Brain pericyte (primary cell): ENCODE data around the gene ADIPOR1.
"Not testable (repeated sequence)": the region's sequence is repeated elsewhere in the genome, so short reads cannot be mapped to it uniquely, and the experiment has no call there.

Source experiments
- DNase-seq: peaks from one replicate; pipeline ENCODE4 v3.0.0-alpha.2; 2012; ENCODE audit warnings: low read depth, low spot score

Gene ADIPOR1

DNA sequence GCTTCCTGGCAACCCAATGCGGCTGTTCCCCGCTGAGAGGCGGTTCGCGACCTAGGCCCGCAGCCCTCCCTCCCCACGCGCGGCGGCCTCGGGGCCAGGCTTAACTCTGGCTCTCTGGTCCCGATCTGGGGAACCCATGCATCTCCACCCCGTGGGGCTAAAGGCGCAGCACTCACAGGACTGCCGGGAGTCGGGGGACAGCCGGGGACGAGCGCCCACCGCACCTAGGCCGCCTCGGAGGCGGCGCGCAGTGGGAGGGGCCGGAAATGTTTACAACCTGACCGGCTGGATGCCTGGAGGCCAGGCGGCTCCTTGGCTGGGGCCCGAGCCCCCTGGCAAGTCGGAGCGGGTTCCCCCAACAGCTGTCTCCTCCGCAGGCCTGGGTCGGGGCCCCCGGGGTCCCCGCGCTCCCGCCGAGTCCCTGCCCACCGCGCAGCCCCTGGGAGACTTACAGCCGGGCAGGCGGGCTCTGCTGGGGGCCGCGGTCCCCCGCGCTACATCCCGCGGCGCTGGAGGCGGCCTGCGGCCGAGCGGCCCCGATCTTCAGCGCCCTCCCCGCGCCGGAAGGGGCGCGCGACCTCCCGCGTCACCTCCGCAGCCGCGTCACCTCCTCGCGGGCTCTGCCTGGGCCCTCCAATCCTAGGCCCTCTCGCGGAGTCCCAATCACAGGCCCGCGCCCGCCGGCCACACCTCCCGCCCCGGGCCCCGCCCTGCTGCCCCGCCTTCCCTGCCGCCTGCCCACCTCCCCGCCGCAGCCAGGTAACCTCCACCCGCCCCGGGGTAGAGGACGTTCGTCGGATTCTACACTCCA, at the start of gene ADIPOR1:
Gene ADIPOR1, minus strand, starts transcription at position 580 of the 811 bp plus-strand sequence. CDS start 7,242 bp downstream, outside the sequence.
- DNase-seq, result peak; percentile 32

DNA sequence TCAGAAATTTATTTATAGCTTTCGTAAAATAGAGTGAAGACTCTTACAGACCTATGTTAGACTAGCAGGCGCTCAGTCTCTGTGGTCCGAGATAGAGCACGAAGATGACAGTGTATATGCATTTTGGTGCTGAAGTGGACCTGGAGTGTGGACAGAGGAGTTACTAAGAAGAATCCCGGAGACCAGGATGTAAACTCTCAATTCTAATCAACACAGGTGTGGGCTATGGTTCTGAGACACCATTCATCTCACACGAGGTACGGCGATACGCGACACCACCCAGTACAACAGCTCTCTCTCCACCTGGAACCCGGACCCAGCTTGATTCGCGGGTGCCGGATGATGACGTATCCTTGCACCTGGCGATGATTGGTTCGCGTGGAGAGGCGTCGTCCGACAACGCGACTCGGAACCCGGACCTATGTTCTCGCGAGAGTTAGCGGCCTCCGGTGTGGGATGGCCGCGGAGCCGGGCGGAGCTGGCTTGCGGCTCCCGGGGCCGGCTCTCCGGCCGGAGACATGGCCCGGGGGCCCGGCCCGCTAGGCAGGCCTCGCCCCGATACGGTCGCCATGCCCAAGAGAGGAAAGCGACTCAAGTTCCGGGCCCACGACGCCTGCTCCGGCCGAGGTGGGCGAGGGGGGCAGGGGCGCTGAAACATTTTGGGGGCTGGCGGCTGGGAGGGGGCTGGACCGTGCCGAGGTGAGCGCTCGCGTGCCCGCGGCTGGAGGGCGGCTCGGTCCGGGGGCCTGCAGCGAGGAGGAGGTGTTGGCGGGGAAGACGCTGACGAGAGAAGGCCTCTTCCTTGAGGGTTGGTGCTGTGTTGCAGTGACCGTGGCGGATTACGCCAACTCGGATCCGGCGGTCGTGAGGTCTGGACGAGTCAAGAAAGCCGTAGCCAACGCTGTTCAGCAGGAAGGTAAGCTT, 49.1 kb upstream of the ADIPOR1 start, which contains the start of gene TMEM183A:
Gene TMEM183A, plus strand, starts transcription at position 427 of the 924 bp plus-strand sequence. Its CDS starts 92 bp downstream, at position 519.
- peak; percentile 89 for DNase-seq

GRCh38 chr1:203005395-203006142, 47.5 kb upstream of the ADIPOR1 start:
- DNase-seq, result not testable (repeated sequence)

DNA sequence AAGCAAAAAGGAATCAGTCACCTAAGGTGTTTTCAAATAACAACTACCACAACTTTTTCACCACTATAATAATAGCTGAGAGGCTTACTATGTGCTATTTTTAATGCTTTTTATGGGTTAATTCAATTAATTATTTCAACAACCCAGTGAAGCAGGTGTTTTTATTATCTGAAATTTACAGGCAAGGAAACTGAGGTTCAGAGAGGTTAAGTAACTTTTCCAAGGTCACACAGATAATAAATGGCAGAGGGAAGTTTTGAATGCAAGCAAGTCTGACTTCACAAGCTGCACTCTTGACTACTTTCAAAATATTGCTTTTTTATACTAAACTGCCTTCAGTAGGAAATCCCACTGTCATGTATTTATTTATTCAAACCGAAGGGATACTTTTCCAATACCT, 44.8 kb upstream of the ADIPOR1 start:
- no peak for DNase-seq

DNA sequence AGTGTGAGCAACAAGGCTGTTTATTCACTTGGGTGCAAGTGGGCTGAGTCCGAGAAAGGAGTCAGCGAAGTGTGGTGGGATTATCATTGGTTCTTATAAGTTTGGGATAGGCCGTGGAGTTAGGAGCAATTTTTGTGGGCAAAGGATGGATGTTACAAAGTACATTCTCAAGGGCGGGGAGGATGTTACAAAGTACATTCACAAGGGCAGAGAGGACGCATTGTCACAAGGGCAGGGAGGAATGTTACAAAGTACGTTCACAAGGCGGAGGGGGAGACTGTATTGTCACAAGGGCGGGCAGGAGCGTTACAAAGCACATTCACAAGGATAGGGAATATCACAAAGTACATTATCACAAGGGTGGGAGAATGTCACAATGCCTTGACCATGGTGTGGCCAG, 43.9 kb upstream of the ADIPOR1 start:
- no peak for DNase-seq

DNA sequence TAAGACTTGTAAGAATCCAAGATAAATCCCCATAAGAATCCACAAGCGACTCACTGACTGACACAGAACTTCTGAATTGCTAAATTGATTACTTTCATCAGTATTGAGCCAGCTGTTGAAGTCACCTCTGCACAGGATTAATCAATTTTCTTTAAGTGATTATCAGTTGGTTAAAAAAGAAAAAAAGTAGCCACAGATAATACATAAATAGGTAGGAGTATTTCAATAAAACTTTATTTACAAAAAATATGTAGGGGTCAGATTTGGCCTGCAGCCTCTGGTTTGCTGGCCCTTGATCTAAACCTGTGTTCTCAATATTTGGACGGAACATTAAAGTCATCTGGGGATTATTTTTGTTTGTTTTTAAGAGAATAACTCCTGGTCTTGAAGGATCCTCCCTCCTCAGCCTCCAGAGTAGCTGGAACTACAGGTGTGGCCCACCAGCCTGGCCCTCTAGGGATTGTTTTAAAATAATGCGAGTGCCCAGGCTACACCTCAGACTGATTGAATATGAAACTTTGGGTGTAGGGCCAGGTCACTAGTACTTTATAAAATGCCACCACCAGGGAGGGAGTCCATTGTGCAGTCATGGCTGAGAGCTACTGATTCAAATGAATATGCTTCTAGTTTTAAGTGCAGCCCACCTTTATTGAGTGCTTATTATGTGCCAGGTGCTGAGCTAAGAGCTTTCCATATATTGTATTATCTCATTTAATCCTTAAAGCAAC, 42.3 kb upstream of the ADIPOR1 start:
- no peak for DNase-seq

DNA sequence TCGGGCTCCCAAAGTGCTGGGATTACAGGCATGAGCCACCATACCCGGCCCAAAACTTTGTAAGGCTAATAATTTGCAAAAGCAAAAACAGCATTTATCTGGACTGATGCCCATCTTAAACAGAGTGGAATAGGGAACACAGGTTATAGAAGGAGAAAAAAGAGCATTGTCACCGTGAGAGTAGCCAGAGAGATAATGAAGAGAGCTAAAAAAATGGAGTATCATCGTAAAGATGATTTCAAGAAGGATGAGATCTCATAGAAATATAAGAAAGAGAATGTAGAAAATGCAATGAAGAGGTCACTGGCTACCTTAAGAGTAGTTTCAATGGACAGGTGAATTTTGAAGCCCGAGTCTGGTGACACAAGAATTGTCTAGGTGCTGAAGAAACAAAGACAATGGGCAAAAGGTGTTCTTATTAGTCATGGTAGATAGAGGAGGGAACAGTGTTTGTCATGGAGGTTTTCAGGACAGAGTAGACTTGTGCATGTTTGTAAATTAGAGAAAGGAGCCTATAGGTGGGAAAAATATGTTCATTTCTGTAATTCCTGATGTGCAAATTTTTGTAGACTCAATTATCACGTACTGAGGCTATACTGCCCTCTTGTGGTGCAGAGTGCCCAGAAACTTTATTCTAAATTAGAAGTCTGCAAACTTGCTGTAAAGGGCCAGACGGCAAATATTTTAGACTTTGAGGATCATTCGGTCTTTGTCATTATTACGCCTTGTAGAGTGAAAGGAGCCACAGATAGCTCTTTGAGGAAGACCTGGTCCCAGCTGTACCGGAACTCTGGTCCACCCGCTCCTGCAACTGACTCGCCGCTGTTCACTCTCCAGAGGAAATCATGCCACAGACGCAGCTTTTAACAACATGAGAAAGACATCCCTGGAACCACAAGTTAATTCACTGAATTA, 41.0 kb upstream of the ADIPOR1 start:
- DNase-seq, result no peak

- DNase-seq, result no peak
These were observed 36.6 kb upstream of the ADIPOR1 start for GRCh38 chr1:202994756-202995155.

DNA sequence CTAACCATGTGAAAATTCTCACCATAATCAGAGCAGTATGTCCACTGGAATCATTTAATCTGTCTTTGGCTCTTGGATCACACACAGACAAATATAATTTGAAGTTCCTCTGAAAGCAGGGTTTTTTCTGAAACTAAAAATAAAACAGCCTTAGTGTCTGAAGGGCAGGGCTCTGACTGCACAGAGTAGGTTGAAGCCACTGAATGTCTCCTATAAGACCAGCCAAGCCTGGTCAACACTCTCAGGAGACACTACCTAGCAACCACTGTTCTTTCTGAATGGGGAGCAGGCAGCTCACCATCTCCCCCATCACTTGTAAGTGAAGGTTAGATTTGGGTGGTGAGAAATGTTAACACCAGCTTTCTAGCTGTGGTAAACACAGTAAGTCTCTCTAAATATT, 33.0 kb upstream of the ADIPOR1 start:
- no peak for DNase-seq

GRCh38 chr1:202989879-202990278, 31.8 kb upstream of the ADIPOR1 start:
- no peak for DNase-seq

DNA sequence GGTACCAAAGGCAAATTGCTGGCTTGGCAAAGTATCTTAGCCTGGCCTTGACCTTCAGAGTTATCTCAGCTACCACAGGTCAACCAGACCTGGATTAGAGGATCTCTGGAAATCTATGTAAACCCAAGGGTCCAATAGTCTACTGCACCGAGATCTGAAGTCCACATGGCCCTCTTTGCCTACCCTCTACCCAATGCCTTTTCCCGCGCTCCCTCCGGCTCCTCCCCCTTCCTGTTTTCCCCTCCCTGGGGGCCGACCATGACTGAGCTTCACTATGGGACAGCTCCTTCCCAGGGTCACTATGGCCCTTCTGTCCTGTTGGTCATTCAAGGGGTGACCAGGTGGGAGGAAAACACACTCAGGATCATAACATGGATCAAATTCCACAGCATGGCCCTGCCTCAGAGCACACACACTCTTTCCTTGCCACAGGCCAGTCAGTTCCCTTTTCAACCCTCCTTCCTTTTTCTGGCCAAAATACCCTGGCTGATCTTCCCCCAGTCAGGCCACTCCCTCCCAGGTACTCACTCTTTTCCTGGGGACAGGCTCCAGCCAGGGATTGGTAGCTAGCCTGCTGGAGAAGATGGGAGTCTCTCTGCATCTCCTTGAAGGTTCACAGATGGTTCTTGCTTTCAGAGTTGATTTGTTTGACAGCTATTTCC, 29.9 kb upstream of the ADIPOR1 start:
- no peak for DNase-seq

DNA sequence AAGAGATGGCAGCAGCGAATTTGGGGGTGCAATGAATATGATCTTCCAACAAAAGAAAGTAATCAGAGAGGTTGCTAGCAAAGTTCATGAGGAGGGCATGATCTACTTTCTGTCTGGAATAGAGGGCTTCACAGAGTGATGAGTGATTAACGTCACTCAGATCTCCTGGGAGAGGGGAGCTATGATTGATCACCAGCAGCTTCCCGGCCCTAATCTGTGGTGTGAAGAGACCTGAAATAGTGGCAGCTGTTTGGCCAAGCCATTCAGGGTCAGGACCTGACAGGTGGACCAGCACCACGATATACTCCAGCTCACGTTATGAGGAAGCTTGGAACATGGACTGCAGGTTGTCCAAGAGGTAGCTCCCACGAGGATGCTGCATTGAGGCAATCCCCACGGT, 29.1 kb upstream of the ADIPOR1 start:
- no peak for DNase-seq

DNA sequence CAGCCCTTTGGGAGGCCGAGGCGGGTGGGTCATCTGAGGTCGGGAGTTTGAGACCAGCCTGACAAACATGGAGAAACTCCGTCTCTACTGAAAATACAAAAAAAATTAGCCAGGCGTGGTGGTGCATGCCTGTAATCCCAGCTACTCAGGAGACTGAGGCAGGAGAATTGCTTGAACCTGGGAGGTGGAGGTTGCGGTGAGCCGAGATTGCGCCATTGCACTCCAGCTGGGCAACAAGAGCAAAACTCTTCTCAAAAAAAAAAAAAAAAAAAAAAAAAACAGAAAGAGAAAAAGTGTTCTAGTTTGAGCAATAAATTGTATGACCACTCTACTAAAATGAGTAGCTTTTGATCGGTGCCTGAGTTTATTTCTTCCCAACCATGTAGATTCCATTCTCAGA, 28.0 kb upstream of the ADIPOR1 start:
- not testable (repeated sequence) for DNase-seq

DNA sequence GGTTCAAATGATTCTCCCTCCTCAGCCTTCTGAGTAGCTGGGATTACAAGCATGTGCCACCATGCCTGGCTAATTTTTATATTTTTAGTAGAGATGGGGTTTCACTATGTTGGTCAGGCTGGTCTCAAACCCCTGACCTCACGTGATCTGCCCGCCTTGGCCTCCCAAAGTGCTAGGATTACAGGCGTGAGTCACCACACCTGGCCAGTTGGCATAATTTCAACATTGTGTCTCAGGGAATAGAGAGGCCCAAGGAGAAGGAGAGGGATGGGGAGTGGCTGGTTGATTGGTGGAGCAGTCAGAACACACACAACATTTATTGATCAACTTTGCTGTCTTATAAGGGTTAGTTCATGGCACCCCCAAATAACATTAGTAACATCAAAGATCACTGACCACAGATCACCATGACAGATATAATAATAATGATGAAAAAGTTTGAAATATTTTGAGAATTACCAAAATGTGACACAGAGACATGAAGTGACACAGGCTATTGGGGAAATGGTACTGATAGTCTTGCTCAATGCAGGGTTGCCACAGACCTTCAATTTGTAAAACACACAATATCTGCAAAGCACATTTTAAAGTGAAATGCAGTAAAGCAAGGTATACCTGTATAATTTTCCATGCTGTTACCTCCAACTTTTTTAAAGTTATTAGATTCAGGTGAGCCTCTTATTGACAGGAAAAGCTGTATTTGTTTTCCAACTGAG, 24.8 kb upstream of the ADIPOR1 start:
- no peak for DNase-seq

GRCh38 chr1:202981939-202982338, 23.8 kb upstream of the ADIPOR1 start:
- DNase-seq, result no peak

DNA sequence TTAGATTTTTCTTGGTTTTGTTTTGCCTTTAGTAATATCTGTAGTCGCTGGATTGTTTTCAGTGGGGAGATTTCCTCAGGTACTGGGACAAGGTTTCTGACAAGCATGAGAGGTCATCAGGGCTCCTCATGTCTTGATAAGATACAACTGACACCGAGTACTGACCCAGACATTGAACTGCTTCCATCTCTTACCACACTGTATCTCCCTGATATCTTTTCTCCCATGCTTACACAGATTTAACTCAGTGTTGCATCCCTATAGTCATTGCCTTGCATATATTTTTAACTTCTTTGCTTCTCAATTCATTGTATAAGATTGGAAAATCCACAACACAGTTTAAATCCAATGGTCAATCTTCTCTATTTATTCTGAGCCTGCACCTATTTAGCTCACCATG, 21.3 kb upstream of the ADIPOR1 start:
- no peak for DNase-seq

DNA sequence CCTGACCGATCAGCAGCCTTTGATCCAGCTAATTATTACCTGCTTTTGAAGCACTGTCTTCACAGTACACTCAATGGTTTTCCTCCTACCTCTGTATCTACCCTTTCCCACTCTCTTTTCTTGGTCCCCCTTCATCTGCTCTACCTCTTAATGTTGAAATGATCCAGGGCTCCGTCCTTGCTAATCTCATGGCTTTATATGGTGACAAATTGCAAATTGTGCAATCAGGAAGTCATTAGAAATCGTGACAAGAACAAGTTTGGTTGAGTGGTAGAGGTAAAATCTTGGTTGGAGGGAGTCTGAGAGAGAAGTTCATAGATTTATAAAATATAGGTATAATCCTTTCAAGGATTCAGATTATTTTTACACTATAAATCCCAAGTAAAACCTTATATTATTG, 18.5 kb upstream of the ADIPOR1 start:
- no peak for DNase-seq

GRCh38 chr1:202974856-202975255, 16.7 kb upstream of the ADIPOR1 start:
- no peak for DNase-seq

- no peak for DNase-seq
These were observed 13.9 kb upstream of the ADIPOR1 start for GRCh38 chr1:202972046-202972445.
